ENCODE data around the gene TMEM212.
"Not testable (repeated sequence)": the region's sequence is repeated elsewhere in the genome, so short reads cannot be mapped to it uniquely, and the experiment has no call there.

TMEM212 gene

GRCh38 chr3:171900446-171900845 lies 57.3 kb downstream of the TMEM212 start:
- TF ChIP-seq JUND (IDR thresholded peaks at IDR 0.05; ENCODE audit: low read depth): no peak
- DNase-seq (ENCODE audit: low read depth in 1 of 2, low spot score in 1 of 2): no peak
- in situ Hi-C loops (cut with HindIII; ENCODE audit: low pct_unique_long_range_greater_than_20kb, low sequenced_read_pairs): no loop called here

- in situ Hi-C loops (cut with HindIII; ENCODE audit: low pct_unique_long_range_greater_than_20kb, low sequenced_read_pairs): no loop called here
- no peak for DNase-seq (ENCODE audit: low read depth in 1 of 2, low spot score in 1 of 2)
- TF ChIP-seq JUND (IDR thresholded peaks at IDR 0.05; ENCODE audit: low read depth): no peak
Observed at GRCh38 chr3:171901615-171902312, 58.6 kb downstream of the TMEM212 start.

DNA sequence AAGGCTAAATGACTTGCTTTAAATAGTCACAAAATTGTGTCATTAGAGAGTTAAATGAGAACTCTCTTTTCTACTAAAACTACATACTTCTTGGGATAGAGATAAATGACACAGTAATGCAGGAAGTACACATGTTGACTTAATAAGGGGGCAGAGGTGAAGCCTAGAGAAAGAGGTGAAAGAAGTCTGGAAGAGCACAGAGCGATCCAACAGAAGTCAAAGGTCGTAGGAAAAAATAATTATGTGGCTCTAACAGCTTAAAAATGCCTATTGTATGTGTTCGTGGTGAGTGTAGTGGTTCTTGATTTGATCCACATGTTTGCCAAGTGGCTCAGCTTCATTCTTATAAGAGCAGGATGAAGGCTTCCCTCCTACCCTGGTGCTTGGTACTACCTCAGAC lies 61.7 kb downstream of the TMEM212 start:
- in situ Hi-C loops (cut with HindIII; ENCODE audit: low pct_unique_long_range_greater_than_20kb, low sequenced_read_pairs): no loop called here
- no peak for DNase-seq (ENCODE audit: low read depth in 1 of 2, low spot score in 1 of 2)
- TF ChIP-seq JUND (IDR thresholded peaks at IDR 0.05; ENCODE audit: low read depth): no peak

DNA sequence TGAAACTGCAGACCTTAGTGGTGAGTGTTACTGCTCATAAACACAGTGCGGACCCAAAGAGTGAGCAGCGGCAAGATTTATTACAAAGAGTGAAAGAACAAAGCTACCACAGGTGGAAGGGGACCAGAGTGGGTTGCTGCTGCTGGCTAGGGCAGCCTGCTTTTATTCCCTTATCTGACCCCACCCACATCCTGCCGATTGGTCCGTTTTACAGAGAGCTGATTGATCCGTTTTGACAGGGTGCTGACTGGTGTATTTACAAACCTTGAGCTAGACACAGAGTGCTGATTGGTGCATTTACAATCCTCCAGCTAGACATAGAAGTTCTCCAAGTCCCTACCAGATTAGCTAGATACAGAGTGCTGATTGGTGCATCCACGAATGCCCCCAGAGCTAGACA lies 63.4 kb downstream of the TMEM212 start:
- DNase-seq (ENCODE audit: low read depth in 1 of 2, low spot score in 1 of 2); in situ Hi-C loops (cut with HindIII; ENCODE audit: low pct_unique_long_range_greater_than_20kb, low sequenced_read_pairs): not testable (repeated sequence)

DNA sequence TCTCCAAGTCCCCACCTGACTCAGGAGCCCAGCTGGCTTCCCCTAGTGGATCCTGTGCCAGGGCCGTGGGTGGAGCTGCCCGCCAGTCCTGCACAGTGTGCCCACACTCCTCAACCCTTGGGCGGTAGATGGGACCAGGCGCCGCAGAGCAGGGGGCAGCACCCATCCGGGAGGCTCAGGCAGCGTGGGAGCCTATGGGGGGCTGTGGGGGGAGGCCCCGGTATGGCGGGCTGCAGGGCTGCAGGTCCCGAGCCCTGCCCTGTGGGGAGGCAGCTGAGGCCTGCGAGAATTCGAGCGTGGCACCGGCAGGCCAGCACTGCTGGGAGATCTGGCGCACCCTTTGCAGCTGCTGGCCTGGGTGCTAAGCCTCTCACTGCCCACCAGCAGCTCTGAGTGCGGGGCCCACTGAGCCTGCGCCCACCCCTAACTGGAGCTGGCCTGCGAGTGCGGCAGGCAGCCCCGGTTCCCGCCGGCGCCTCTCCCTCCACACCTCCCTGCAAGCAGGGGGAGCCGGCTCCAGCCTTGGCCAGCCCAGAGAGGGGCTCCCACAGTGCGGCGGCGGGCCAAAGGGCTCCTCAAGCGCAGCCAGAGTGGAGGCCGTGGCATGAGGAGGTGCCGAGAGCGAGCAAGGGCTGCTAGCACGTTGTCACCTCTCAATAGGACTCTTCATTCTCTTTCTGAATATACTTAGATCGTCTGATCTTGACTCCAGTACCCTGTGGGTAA lies 64.0 kb downstream of the TMEM212 start:
- no peak for DNase-seq (ENCODE audit: low read depth in 1 of 2, low spot score in 1 of 2)
- in situ Hi-C loops (cut with HindIII; ENCODE audit: low pct_unique_long_range_greater_than_20kb, low sequenced_read_pairs): no loop called here
- no peak for TF ChIP-seq JUND (IDR thresholded peaks at IDR 0.05; ENCODE audit: low read depth)

GRCh38 chr3:171907761-171908160 lies 64.6 kb downstream of the TMEM212 start:
- no peak for TF ChIP-seq JUND (IDR thresholded peaks at IDR 0.05; ENCODE audit: low read depth)
- in situ Hi-C loops (cut with HindIII; ENCODE audit: low pct_unique_long_range_greater_than_20kb, low sequenced_read_pairs): no loop called here
- DNase-seq (ENCODE audit: low read depth in 1 of 2, low spot score in 1 of 2): no peak

GRCh38 chr3:171908731-171909130 lies 65.6 kb downstream of the TMEM212 start:
- no peak for DNase-seq (ENCODE audit: low read depth in 1 of 2, low spot score in 1 of 2)
- in situ Hi-C loops (cut with HindIII; ENCODE audit: low pct_unique_long_range_greater_than_20kb, low sequenced_read_pairs): no loop called here
- no peak for TF ChIP-seq JUND (IDR thresholded peaks at IDR 0.05; ENCODE audit: low read depth)

Measured in T47D (cell line).